Esophagus squamous epithelium (tissue), 4 donors: Measurements from ENCODE around the gene AKR1C3.

Source experiments
- POLR2A ChIP-seq, 4 donors: fragments of 450-650 bp; IDR thresholded peaks; one replicate each; pipeline ENCODE4 v1.6.1; 2017; ENCODE audit warnings: antibody characterized with exemption in 4 of 4, mild to moderate bottlenecking in 4 of 4, moderate library complexity in 3 of 4
- TF ChIP-seq, protein P1 (sequence below), 6 experiments: fragments of 450-650 bp in 4 of 6; fragments of 200-600 bp in 2 of 6; sonication (generic) in 2 of 6; IDR thresholded peaks; one replicate each; pipeline ENCODE4 v1.5.1; 2016 to 2019; ENCODE audit warnings: antibody characterized with exemption in 6 of 6, mild to moderate bottlenecking in 4 of 6, moderate library complexity in 4 of 6

DNA sequence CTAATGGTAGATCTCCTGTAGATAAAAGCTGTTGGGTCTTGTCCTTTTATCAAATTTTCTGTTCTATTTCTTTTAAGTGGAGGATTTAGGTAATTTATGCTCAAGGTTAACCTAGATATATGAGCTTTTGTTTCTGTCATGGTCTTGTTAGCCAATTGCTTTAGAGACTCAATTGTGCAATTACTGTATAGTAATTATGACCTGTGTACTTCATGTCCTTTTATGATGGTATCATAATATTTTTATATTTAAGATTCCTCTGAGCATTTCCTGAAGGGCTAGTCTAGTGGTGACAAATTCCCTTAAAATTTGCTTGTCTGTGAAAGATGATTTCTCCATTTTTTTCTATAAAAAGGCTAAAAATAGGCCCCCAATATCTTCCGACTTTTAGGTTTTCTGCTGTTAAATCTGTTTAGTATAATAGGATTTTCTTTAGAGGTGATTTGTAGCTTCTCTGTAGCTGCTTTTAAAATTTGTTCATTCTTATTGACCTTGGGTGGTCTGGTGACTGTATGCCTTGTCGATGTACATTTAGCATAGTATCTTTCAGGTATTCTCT is 5.4 kb upstream of the AKR1C3 start:
- TF ChIP-seq, protein P1, sequence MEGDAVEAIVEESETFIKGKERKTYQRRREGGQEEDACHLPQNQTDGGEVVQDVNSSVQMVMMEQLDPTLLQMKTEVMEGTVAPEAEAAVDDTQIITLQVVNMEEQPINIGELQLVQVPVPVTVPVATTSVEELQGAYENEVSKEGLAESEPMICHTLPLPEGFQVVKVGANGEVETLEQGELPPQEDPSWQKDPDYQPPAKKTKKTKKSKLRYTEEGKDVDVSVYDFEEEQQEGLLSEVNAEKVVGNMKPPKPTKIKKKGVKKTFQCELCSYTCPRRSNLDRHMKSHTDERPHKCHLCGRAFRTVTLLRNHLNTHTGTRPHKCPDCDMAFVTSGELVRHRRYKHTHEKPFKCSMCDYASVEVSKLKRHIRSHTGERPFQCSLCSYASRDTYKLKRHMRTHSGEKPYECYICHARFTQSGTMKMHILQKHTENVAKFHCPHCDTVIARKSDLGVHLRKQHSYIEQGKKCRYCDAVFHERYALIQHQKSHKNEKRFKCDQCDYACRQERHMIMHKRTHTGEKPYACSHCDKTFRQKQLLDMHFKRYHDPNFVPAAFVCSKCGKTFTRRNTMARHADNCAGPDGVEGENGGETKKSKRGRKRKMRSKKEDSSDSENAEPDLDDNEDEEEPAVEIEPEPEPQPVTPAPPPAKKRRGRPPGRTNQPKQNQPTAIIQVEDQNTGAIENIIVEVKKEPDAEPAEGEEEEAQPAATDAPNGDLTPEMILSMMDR (IDR thresholded peaks at IDR 0.05): no peak
- no peak for TF ChIP-seq POLR2A (IDR thresholded peaks at IDR 0.05)
